GM12878 (cell line): ENCODE results near the gene RIT2. TPM values are rescaled to one million over a fixed set of nuclear protein-coding genes. Genes with fewer than 3 reads are reported as not detected.

Source experiments
- ATAC-seq: fragments of 200-7000 bp; cut with Tn5 transposase; 3 replicates; pipeline ENCODE4 v1.9.1; 2020; ENCODE audit warnings: mild to moderate bottlenecking, moderate library complexity
- BruUV-seq: library from RNA; stranded (reverse); fragments of 400-500 nt; replicated peaks from 2 replicates; lab custom pipeline; 2021; lab: Mats Ljungman, UMichigan
- CTCF ChIA-PET: fragments of 300-600 bp; sonication (Branson Sonifier 250); formaldehyde crosslinking; extraction: SDS; loops from one replicate; lab custom pipeline; 2021; ENCODE audit warnings: inconsistent platforms; lab: Yijun Ruan, JAX
- POLR2A ChIA-PET: fragments of 350-600 bp; formaldehyde crosslinking; extraction: SDS; loops from one replicate; lab custom pipeline; 2021; ENCODE audit warnings: inconsistent platforms; lab: Charles Lee
- RAD21 ChIA-PET: fragments of 300-600 bp; sonication (Branson Sonifier 250); formaldehyde crosslinking; loops from one replicate; lab custom pipeline; 2023; ENCODE audit warnings: antibody characterized with exemption; ENCODE audit not compliant: unreplicated experiment; lab: Charles Lee
- SMC1A ChIA-PET: fragments of 300-600 bp; sonication (Branson Sonifier 250); formaldehyde crosslinking; loops from one replicate; lab custom pipeline; 2023; ENCODE audit not compliant: unreplicated experiment, uncharacterized antibody; lab: Charles Lee
- DNase-seq: peaks from one replicate; pipeline ENCODE4 v3.0.0-alpha.2; 2011; ENCODE audit warnings: low read depth, low spot score
- FAIRE-seq: peaks from 3 replicates; lab custom pipeline; 2011; peaks lifted over from hg19 to GRCh38; lab: Jason Lieb, UNC
- H2AFZ ChIP-seq: 2 replicates; pipeline ENCODE4 v1.6.0; 2011; ENCODE audit warnings: low read depth, low read length, control low read depth; ENCODE audit not compliant: control insufficient read depth
- H3K27ac ChIP-seq: 2 replicates; pipeline ENCODE4 v1.5.1; 2011; ENCODE audit warnings: control low read depth; ENCODE audit not compliant: control insufficient read depth, insufficient read depth
- H3K27me3 ChIP-seq, 2 experiments: replicated peaks in 1 of 2; 2 replicates each; pipeline versions ENCODE4 v1.6.0 to v1.6.1; 2011; ENCODE audit warnings: low read length in 1 of 2; ENCODE audit not compliant: control insufficient read depth in 2 of 2, insufficient read depth in 2 of 2
- H3K36me3 ChIP-seq, 2 experiments: 2 replicates each; pipeline ENCODE4 v1.5.1; 2011; ENCODE audit warnings: low read length in 1 of 2; ENCODE audit not compliant: control insufficient read depth in 2 of 2, insufficient read depth in 2 of 2
- H3K4me1 ChIP-seq: 2 replicates; pipeline ENCODE4 v1.6.1; 2011; ENCODE audit warnings: mild to moderate bottlenecking, low read length, moderate library complexity, mixed read lengths; ENCODE audit not compliant: control insufficient read depth, insufficient read depth
- H3K4me2 ChIP-seq: 2 replicates; pipeline ENCODE4 v1.6.0; 2011; ENCODE audit warnings: control low read depth; ENCODE audit not compliant: control insufficient read depth, insufficient read depth
- H3K4me3 ChIP-seq: fragments of 200-600 bp; sonication (generic); 2 replicates; pipeline ENCODE4 v1.5.1; 2016
- H3K79me2 ChIP-seq: 2 replicates; pipeline ENCODE4 v1.6.0; 2011; ENCODE audit warnings: low read length; ENCODE audit not compliant: control insufficient read depth, insufficient read depth
- H3K9ac ChIP-seq: 2 replicates; pipeline ENCODE4 v1.8.0; 2011; ENCODE audit warnings: low read length, control low read depth, mixed read lengths; ENCODE audit not compliant: control insufficient read depth, insufficient read depth
- H3K9me3 ChIP-seq: replicated peaks from 3 replicates; pipeline ENCODE4 v1.5.1; 2011; ENCODE audit warnings: mild to moderate bottlenecking, low read length; ENCODE audit not compliant: control insufficient read depth, insufficient read depth
- H4K20me1 ChIP-seq: 2 replicates; pipeline ENCODE4 v1.6.0; 2011; ENCODE audit not compliant: control insufficient read depth, insufficient read depth
- ATF3 ChIP-seq: IDR thresholded peaks from 2 replicates; pipeline ENCODE4 v1.6.1; 2011; ENCODE audit warnings: low read depth, mild to moderate bottlenecking, low read length, moderate library complexity, borderline replicate concordance; ENCODE audit errors: extremely low read depth
- ATF7 ChIP-seq: fragments of 450-650 bp; IDR thresholded peaks from 2 replicates; pipeline ENCODE4 v1.6.1; 2016; ENCODE audit warnings: low read depth, mild to moderate bottlenecking
- BACH1 ChIP-seq: fragments of 450-650 bp; IDR thresholded peaks from 2 replicates; pipeline ENCODE4 v1.6.1; 2017; ENCODE audit warnings: mild to moderate bottlenecking, borderline replicate concordance
- CHD2 ChIP-seq: IDR thresholded peaks from 2 replicates; pipeline ENCODE4 v1.6.1; 2011; ENCODE audit warnings: low read depth, low read length, improper control_type of control experiment, borderline replicate concordance
- EP300 ChIP-seq, 2 experiments: fragments of 150-350 bp in 1 of 2; IDR thresholded peaks; 2 replicates each; pipeline ENCODE4 v1.6.1; 2011 to 2012; ENCODE audit warnings: low read depth in 2 of 2, low read length in 2 of 2, borderline replicate concordance in 1 of 2, improper control_type of control experiment in 1 of 2, inconsistent platforms in 1 of 2; ENCODE audit not compliant: control insufficient read depth in 1 of 2
- ESRRA ChIP-seq: IDR thresholded peaks from 2 replicates; pipeline ENCODE4 v1.6.1; 2012; ENCODE audit warnings: mild to moderate bottlenecking, low read length, improper control_type of control experiment
- KDM1A ChIP-seq: fragments of 200-600 bp; sonication (generic); IDR thresholded peaks from 2 replicates; pipeline ENCODE4 v1.6.1; 2016; ENCODE audit warnings: borderline replicate concordance
- NBN ChIP-seq: fragments of 450-650 bp; IDR thresholded peaks from 2 replicates; pipeline ENCODE4 v1.6.1; 2016
- NFIC ChIP-seq: IDR thresholded peaks from 2 replicates; pipeline ENCODE4 v1.6.1; 2012; ENCODE audit warnings: low read depth, mild to moderate bottlenecking, inconsistent platforms, low read length, moderate library complexity
- PML ChIP-seq: IDR thresholded peaks from 2 replicates; pipeline ENCODE4 v1.6.1; 2012; ENCODE audit warnings: low read length, inconsistent platforms
- POLR2A ChIP-seq: IDR thresholded peaks from 2 replicates; pipeline ENCODE4 v1.6.1; 2011; ENCODE audit warnings: low read depth, mild to moderate bottlenecking, low read length
- REST ChIP-seq: IDR thresholded peaks from 2 replicates; pipeline ENCODE4 v1.6.1; 2012; ENCODE audit warnings: mild to moderate bottlenecking, low read depth, low read length
- SKIL ChIP-seq: fragments of 450-650 bp; IDR thresholded peaks from 2 replicates; pipeline ENCODE4 v1.6.1; 2017; ENCODE audit warnings: mild to moderate bottlenecking, low read depth, inconsistent platforms; ENCODE audit not compliant: poor library complexity, severe bottlenecking
- TBL1XR1 ChIP-seq: IDR thresholded peaks from 2 replicates; pipeline ENCODE4 v1.6.1; 2012; ENCODE audit warnings: low read depth, low read length, improper control_type of control experiment
- WGBS: methylation state at CpG from one replicate; pipeline ENCODE4 v1.1.6; 2016; ENCODE audit warnings: low lambda C conversion rate; ENCODE audit not compliant: insufficient replicate concordance, insufficient coverage; ENCODE audit errors: missing lambda C conversion rate; 5-methylcytosine and 5-hydroxymethylcytosine counted together
- in situ Hi-C: fragments of 300-500 bp; cut with MboI; formaldehyde crosslinking; loops from 9 replicates; pipeline ENCODE4 v1.14.3; 2018; ENCODE audit warnings: mixed read lengths
- intact Hi-C: fragments of 100-400 bp; cut with micrococcal nuclease; formaldehyde crosslinking; loops from one replicate; pipeline ENCODE4 v1.14.2; 2022; ENCODE audit not compliant: unreplicated experiment
- polyA plus RNA-seq, 11 experiments: library from polyadenylated mRNA; depleted of rRNA in 4 of 11; unstranded in 6 of 11; stranded (reverse) in 5 of 11; fragments of >200 nt; fragmentation: Nextera tagmentation in 4 of 11; fragmentation: Illumina TruSeq in 1 of 11; extraction: Ambion mirVana in 4 of 11; extraction: Trizol in 1 of 11; gene quantifications; 1 replicate in 1 of 11; 2 replicates in 10 of 11; pipeline versions ENCODE4 v1.2.1 to v1.2.3, GENCODE V29; 2011 to 2016; ENCODE audit warnings: inconsistent platforms in 2 of 11, missing spikeins in 2 of 11, low read depth in 1 of 11
- total RNA-seq, 4 experiments: library from RNA; depleted of rRNA in 3 of 4; stranded (reverse); fragments of >200 nt in 3 of 4; fragmentation: Illumina TruSeq in 1 of 4; extraction: Trizol in 1 of 4; gene quantifications; 2 replicates each; pipeline versions ENCODE4 v1.2.1 to v1.2.3, GENCODE V29; 2013 to 2021

RIT2 gene
- total and polyA plus RNA-seq, 10 of the 15 experiments (the other 5 are each of a cell fraction or from before 2014, with no cell fraction given), result not detected

- no peaks in the 10 kb centered on the region for H3K79me2 ChIP-seq
- no peaks in the 10 kb centered on the region for H3K4me1 ChIP-seq
- H3K9me3 ChIP-seq, result no peaks in the 10 kb centered on the region
- TF ChIP-seq SKIL, result no peak
- TF ChIP-seq EP300 (IDR thresholded peaks at IDR 0.05; ENCODE audit: borderline replicate concordance in 1 of 2, control insufficient read depth in 1 of 2, low read depth in 2 of 2, low read length in 2 of 2), result no peak
- TF ChIP-seq NBN, result no peak
- TF ChIP-seq ATF7, result no peak
- in situ Hi-C loops (no loop called here), intact Hi-C loops (no loop called here)
- ChIA-PET RAD21 (no interaction called here), POLR2A (no interaction called here), SMC1A (no interaction called here), CTCF (no interaction called here)
- no TSS peak for BruUV-seq
- H3K27ac ChIP-seq, result no peak overlapping the region
- FAIRE-seq (no peak), DNase-seq (no peak), ATAC-seq (no peak)
- no peak overlapping the region for H3K4me2 ChIP-seq
- no peak overlapping the region for H2AFZ ChIP-seq
- no peaks in the 10 kb centered on the region for H4K20me1 ChIP-seq
- H3K27me3 ChIP-seq, result no peaks in the 10 kb centered on the region
- no peak overlapping the region for H3K4me3 ChIP-seq
- H3K36me3 ChIP-seq, result no peaks in the 10 kb centered on the region
- H3K9ac ChIP-seq, result no peak overlapping the region
Observed at GRCh38 chr18:42830936-42831335, 284.5 kb downstream of the RIT2 start.

GRCh38 chr18:42828881-42829280, 286.6 kb downstream of the RIT2 start:
- DNase-seq (no peak), FAIRE-seq (no peak), ATAC-seq (no peak)
- no peak overlapping the region for H3K4me2 ChIP-seq
- H3K4me1 ChIP-seq, result no peaks in the 10 kb centered on the region
- whole genome bisulfite sequencing, result 0% methylated on average over 1 of the region's 1 CpG
- H4K20me1 ChIP-seq, result no peaks in the 10 kb centered on the region
- no peak overlapping the region for H3K27ac ChIP-seq
- no peaks in the 10 kb centered on the region for H3K27me3 ChIP-seq
- H3K36me3 ChIP-seq, result no peaks in the 10 kb centered on the region
- in situ Hi-C loops, result no loop called here
- H3K4me3 ChIP-seq, result no peak overlapping the region
- H3K79me2 ChIP-seq, result no peaks in the 10 kb centered on the region
- POLR2A ChIA-PET, result no interaction called here
- CTCF ChIA-PET, result no interaction called here
- no peaks in the 10 kb centered on the region for H3K9me3 ChIP-seq
- SMC1A ChIA-PET, result no interaction called here
- H2AFZ ChIP-seq, result no peak overlapping the region
- RAD21 ChIA-PET, result no interaction called here
- intact Hi-C loops, result no loop called here
- no peak overlapping the region for H3K9ac ChIP-seq
- no TSS peak for BruUV-seq
- no peak for TF ChIP-seq CHD2
- no peak for TF ChIP-seq NFIC
- TF ChIP-seq TBL1XR1, result no peak
- TF ChIP-seq POLR2A, result no peak
- TF ChIP-seq ESRRA, result no peak
- TF ChIP-seq EP300 (IDR thresholded peaks at IDR 0.05; ENCODE audit: borderline replicate concordance in 1 of 2, control insufficient read depth in 1 of 2, low read depth in 2 of 2, low read length in 2 of 2), result no peak
- TF ChIP-seq PML, result no peak
- no peak for TF ChIP-seq REST
- no peak for TF ChIP-seq KDM1A
- TF ChIP-seq ATF3, result no peak
- TF ChIP-seq BACH1, result no peak
